ENCODE measurements around the gene HIBCH.
"Not testable (repeated sequence)": the region's sequence is repeated elsewhere in the genome, so short reads cannot be mapped to it uniquely, and the experiment has no call there.

HIBCH gene

DNA sequence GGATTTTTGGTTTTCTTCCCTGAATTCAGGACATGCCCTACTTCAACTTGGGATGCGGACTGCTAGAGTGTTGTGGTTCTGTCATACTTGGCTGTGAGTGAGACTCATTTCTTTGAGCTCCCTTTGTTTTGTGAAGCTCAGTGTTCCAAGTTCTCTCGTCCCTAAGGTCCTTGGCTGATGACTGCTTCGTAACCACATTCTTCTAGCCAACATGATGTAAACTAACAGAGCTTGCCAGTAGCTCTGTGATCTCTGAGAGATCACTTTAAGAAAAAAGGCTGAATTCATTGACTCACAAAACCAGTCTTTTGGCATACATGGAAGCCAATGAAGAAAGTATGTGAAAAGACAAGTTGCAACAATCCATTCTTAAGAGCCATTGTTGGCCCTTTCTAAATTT, 160.2 kb downstream of the HIBCH start:
- H3K27ac Mint-ChIP-seq: no peak overlapping the region
- no peaks in the 10 kb centered on the region for H3K4me1 Mint-ChIP-seq
- no peaks in the 10 kb centered on the region for H3K36me3 Mint-ChIP-seq (ENCODE audit: low read depth)
- no peaks in the 10 kb centered on the region for H3K9me3 Mint-ChIP-seq
- no peak overlapping the region for H3K4me3 Mint-ChIP-seq
- no peaks in the 10 kb centered on the region for H3K27me3 Mint-ChIP-seq (ENCODE audit: low read depth)
- TF ChIP-seq, protein P1, sequence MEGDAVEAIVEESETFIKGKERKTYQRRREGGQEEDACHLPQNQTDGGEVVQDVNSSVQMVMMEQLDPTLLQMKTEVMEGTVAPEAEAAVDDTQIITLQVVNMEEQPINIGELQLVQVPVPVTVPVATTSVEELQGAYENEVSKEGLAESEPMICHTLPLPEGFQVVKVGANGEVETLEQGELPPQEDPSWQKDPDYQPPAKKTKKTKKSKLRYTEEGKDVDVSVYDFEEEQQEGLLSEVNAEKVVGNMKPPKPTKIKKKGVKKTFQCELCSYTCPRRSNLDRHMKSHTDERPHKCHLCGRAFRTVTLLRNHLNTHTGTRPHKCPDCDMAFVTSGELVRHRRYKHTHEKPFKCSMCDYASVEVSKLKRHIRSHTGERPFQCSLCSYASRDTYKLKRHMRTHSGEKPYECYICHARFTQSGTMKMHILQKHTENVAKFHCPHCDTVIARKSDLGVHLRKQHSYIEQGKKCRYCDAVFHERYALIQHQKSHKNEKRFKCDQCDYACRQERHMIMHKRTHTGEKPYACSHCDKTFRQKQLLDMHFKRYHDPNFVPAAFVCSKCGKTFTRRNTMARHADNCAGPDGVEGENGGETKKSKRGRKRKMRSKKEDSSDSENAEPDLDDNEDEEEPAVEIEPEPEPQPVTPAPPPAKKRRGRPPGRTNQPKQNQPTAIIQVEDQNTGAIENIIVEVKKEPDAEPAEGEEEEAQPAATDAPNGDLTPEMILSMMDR (IDR thresholded peaks at IDR 0.05; ENCODE audit: unreplicated experiment in 3 of 3): no peak

DNA sequence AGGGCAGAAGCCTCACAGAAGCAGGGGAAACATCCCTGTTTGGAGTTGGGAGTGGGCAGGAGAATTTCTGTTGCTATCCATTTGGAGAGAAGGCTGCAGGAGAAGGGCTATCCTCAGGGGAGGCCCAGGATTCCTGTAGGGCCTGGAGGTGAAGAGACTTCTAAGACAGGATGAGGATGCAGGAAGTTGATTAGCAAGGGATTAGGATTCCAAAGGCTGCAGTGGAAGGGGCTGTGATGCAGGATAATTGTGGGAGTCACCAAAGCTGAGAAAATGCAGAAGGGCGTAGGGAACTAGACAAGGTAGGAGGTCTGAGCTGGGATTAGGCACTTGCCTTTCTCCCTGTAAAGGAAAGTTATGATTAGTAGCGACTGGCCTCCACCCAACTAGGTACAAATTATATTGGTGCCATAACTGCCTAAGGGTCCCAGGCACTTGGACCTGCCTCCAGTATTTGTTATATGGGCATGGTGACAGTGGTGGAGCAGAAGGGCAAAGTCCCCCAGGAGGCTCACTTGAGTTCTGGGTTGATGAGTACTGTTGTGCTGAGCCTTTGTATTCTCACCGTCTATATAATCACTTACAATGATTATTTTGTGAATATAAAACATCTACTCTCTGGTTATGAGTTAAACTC, 160.7 kb downstream of the HIBCH start:
- H3K4me3 Mint-ChIP-seq: no peak overlapping the region
- H3K27ac Mint-ChIP-seq: peak overlapping the region in 1 of 3 experiments; percentile 22
- no peaks in the 10 kb centered on the region for H3K27me3 Mint-ChIP-seq (ENCODE audit: low read depth)
- no peaks in the 10 kb centered on the region for H3K36me3 Mint-ChIP-seq (ENCODE audit: low read depth)
- TF ChIP-seq, protein P1 (IDR thresholded peaks at IDR 0.05; ENCODE audit: unreplicated experiment in 3 of 3): no peak
- H3K4me1 Mint-ChIP-seq: no peaks in the 10 kb centered on the region
- no peaks in the 10 kb centered on the region for H3K9me3 Mint-ChIP-seq

DNA sequence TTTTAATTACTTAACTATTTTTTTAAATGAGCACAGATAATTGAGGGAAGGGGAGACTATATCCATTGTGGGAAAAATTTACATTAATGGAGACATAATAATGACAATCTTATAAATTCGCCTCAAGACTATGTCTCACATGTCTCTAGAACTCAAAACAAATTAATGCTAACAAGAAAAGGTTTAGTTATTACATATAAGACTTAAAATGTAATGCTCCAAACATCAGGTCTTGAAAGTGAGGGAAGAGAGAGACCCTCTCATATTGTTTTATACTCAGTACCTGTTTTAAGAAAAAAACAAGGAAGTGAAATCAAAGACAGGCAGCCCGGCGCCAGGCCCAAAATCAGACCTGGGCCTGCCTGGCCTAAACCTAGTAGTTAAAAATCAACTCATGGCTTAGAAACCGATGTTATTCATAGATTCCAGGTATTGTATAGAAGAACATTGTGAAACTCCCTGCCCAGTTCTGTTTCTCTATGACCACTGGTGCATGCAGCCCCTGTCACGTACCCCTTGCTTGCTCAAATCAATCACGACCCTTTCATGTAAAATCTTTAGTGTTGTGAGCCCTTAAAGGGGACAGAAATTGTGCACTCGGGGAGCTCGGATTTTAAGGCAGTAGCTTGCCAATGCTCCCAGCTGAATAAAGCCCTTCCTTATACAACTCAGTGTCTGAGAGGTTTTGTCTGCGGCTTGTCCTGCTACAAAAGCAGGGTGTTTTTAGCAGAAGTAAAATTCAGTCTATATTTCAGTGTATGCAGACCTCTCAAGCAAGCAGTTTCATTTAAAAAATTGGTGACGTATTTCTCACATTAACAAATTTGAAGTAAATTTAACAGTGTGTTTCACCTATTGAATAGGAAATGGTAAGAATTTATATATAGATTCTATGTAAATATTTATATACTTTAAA, 161.8 kb downstream of the HIBCH start:
- H3K9me3 Mint-ChIP-seq; H3K27me3 Mint-ChIP-seq (ENCODE audit: low read depth); H3K4me3 Mint-ChIP-seq; H3K4me1 Mint-ChIP-seq; H3K36me3 Mint-ChIP-seq (ENCODE audit: low read depth): not testable (repeated sequence)
- peak overlapping the region; percentile 57 to 87 (median 71) for H3K27ac Mint-ChIP-seq

DNA sequence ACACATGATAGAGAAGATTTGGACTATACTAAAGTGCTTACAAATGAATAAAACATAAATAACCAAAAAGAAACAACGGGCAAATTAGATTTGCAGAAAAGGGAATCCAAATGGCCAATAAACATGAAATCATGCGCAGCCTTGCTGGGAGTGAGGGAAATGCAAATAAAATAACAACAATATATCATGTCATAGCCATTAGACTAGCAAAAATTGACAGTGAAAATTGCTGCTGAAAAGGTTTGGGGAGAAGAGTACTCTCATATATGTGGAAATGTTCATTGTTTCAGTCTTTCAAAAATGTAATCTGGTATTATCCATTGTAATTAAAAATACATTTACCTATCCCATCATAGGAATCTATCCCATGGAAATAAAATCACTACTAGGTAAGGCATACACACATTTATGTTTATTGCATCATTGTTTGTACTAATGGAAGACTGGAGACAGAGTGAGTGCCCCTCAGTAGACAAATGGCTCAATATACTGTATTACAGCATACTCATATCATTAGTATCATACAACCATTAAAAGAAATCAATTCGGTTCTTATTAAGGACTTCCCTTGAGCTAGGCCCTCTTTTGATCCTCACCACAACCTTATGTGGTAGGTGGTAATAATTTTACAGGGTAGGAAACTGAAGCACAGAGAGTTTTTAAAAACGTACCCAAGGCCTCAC, 163.0 kb downstream of the HIBCH start:
- peak overlapping the region in 1 of 3 experiments; percentile 57 for H3K27ac Mint-ChIP-seq
- TF ChIP-seq, protein P1 (IDR thresholded peaks at IDR 0.05; ENCODE audit: unreplicated experiment in 3 of 3): no peak
- no peaks in the 10 kb centered on the region for H3K9me3 Mint-ChIP-seq
- H3K4me1 Mint-ChIP-seq: no peaks in the 10 kb centered on the region
- H3K27me3 Mint-ChIP-seq (ENCODE audit: low read depth): no peaks in the 10 kb centered on the region
- H3K36me3 Mint-ChIP-seq (ENCODE audit: low read depth): no peaks in the 10 kb centered on the region
- H3K4me3 Mint-ChIP-seq: no peak overlapping the region
